MCF 10A (cell line): ENCODE data around the gene MPZ. TPM values are rescaled to one million over a fixed set of nuclear protein-coding genes. Genes with fewer than 3 reads are reported as not detected.

Experiments
- BruUV-seq: library from RNA; stranded (reverse); fragments of 400-500 nt; replicated peaks from 2 replicates; lab custom pipeline; 2021; lab: Mats Ljungman, UMichigan
- CTCF ChIA-PET: fragments of 300-600 bp; sonication (Branson Sonifier 250); formaldehyde crosslinking; extraction: SDS; loops from one replicate; lab custom pipeline; 2021; ENCODE audit warnings: antibody characterized with exemption, inconsistent platforms; lab: Yijun Ruan, JAX
- POLR2A ChIA-PET: fragments of 300-600, 350-650 bp; sonication (Branson Sonifier 250); formaldehyde crosslinking; extraction: SDS; loops from one replicate; lab custom pipeline; 2020; ENCODE audit warnings: antibody characterized with exemption, inconsistent platforms; lab: Yijun Ruan, JAX
- DNase-seq: peaks from one replicate; pipeline ENCODE4 v3.0.0-alpha.2; 2018; ENCODE audit not compliant: unreplicated experiment
- H3K27ac Mint-ChIP-seq: one replicate; pipeline ENCODE4 v1.8.0; 2022; ENCODE audit warnings: mild to moderate bottlenecking, low read depth, mixed read lengths; ENCODE audit not compliant: unreplicated experiment
- H3K27me3 Mint-ChIP-seq: one replicate; pipeline ENCODE4 v1.8.0; 2022; ENCODE audit warnings: mixed read lengths; ENCODE audit not compliant: insufficient read depth, unreplicated experiment
- H3K36me3 Mint-ChIP-seq: one replicate; pipeline ENCODE4 v1.8.0; 2022; ENCODE audit warnings: mild to moderate bottlenecking, moderate library complexity, mixed read lengths; ENCODE audit not compliant: insufficient read depth, unreplicated experiment
- H3K4me1 Mint-ChIP-seq: one replicate; pipeline ENCODE4 v1.8.0; 2022; ENCODE audit warnings: mixed read lengths; ENCODE audit not compliant: insufficient read depth, unreplicated experiment
- H3K4me3 Mint-ChIP-seq: one replicate; pipeline ENCODE4 v1.8.0; 2022; ENCODE audit warnings: mild to moderate bottlenecking, moderate library complexity, mixed read lengths; ENCODE audit not compliant: unreplicated experiment
- H3K9me3 Mint-ChIP-seq: one replicate; pipeline ENCODE4 v1.8.0; 2022; ENCODE audit warnings: mixed read lengths; ENCODE audit not compliant: unreplicated experiment
- CTCF ChIP-seq: fragments of 200-600 bp; IDR thresholded peaks from one replicate; pipeline ENCODE4 v1.8.0; 2022; ENCODE audit warnings: antibody characterized with exemption, mild to moderate bottlenecking; ENCODE audit not compliant: unreplicated experiment
- intact Hi-C: fragments of 100-400 bp; cut with micrococcal nuclease; formaldehyde crosslinking; loops from 2 replicates; pipeline ENCODE4 v1.14.1; 2022
- total RNA-seq: library from RNA; stranded (reverse); gene quantifications from 2 replicates; pipeline ENCODE4 v1.2.3, GENCODE V29; 2022

MPZ gene
- total RNA-seq, 1 experiment from 2014 or later = 0.37 TPM

GRCh38 chr1:161267321-161267720 lies 42.4 kb downstream of the MPZ start:
- BruUV-seq = no TSS peak
- no peaks in the 10 kb centered on the region for H3K4me1 Mint-ChIP-seq
- no peak for TF ChIP-seq CTCF
- no peaks in the 10 kb centered on the region for H3K9me3 Mint-ChIP-seq
- CTCF ChIA-PET = interaction anchor here (0.7 to 2.2 kb wide), 4 partner anchors 18 to 37 kb away, joined by 3 to 10 read pairs (median 3); no protein-coding TSS in a partner anchor
- peaks cover 5% of the 10 kb centered on the region for H3K27me3 Mint-ChIP-seq
- intact Hi-C loops = no loop called here
- no peaks in the 10 kb centered on the region for H3K36me3 Mint-ChIP-seq
- no peak for DNase-seq
- no peak overlapping the region for H3K27ac Mint-ChIP-seq
- H3K4me3 Mint-ChIP-seq = no peak overlapping the region
- POLR2A ChIA-PET = interaction anchor here (1.0 kb wide), 1 partner anchor 47 kb away, joined by 3 read pairs; the partner anchor contains the start of gene SDHC

- Mint-ChIP-seq H3K36me3 (no peaks in the 10 kb centered on the region), H3K27ac (no peak overlapping the region), H3K4me1 (no peaks in the 10 kb centered on the region), H3K27me3 (peaks cover 8% of the 10 kb centered on the region), H3K4me3 (no peak overlapping the region), H3K9me3 (no peaks in the 10 kb centered on the region)
- ChIA-PET CTCF (interaction anchor here (0.6 to 2.2 kb wide), 5 partner anchors 18 to 101 kb away, joined by 3 to 10 read pairs (median 3); partner anchors contain the start of gene PPOX), POLR2A (interaction anchor here (1.0 kb wide), 1 partner anchor 47 kb away, joined by 3 read pairs; the partner anchor contains the start of gene SDHC)
- no peak for DNase-seq
- no peak for TF ChIP-seq CTCF
- intact Hi-C loops = no loop called here
- BruUV-seq = no TSS peak
Measured at GRCh38 chr1:161266836-161267235, 42.9 kb downstream of the MPZ start.

GRCh38 chr1:161266202-161266601 lies 43.6 kb downstream of the MPZ start:
- H3K4me1 Mint-ChIP-seq = no peaks in the 10 kb centered on the region
- no TSS peak for BruUV-seq
- no peak overlapping the region for H3K27ac Mint-ChIP-seq
- ChIA-PET POLR2A (interaction anchor here (0.8 kb wide), 1 partner anchor 17 kb away, joined by 3 read pairs; no protein-coding TSS in a partner anchor), CTCF (interaction anchor here (0.6 to 2.2 kb wide), 6 partner anchors 18 to 496 kb away, joined by 3 to 10 read pairs (median 3); partner anchors contain the start of gene PPOX)
- peaks cover 14% of the 10 kb centered on the region for H3K27me3 Mint-ChIP-seq
- intact Hi-C loops = no loop called here
- H3K36me3 Mint-ChIP-seq = no peaks in the 10 kb centered on the region
- no peak for DNase-seq
- no peak overlapping the region for H3K4me3 Mint-ChIP-seq
- TF ChIP-seq CTCF = no peak
- H3K9me3 Mint-ChIP-seq = no peaks in the 10 kb centered on the region

GRCh38 chr1:161265305-161265704 lies 44.5 kb downstream of the MPZ start:
- intact Hi-C loops = no loop called here
- no peaks in the 10 kb centered on the region for H3K4me1 Mint-ChIP-seq
- TF ChIP-seq CTCF = no peak
- ChIA-PET CTCF (interaction anchor here (0.6 to 2.2 kb wide), 4 partner anchors 26 to 495 kb away, joined by 4 to 10 read pairs (median 6); partner anchors contain the start of gene TOMM40L), POLR2A (interaction anchor here (0.8 kb wide), 1 partner anchor 16 kb away, joined by 3 read pairs; no protein-coding TSS in a partner anchor)
- no peaks in the 10 kb centered on the region for H3K9me3 Mint-ChIP-seq
- no peak overlapping the region for H3K4me3 Mint-ChIP-seq
- no peaks in the 10 kb centered on the region for H3K36me3 Mint-ChIP-seq
- no peak overlapping the region for H3K27ac Mint-ChIP-seq
- peaks cover 23% of the 10 kb centered on the region for H3K27me3 Mint-ChIP-seq
- DNase-seq = no peak
- no TSS peak for BruUV-seq
